GM19372 (cell line): ENCODE data around the gene RAB7A.
A peak's percentile ranks its signal among the peaks of the same experiment; 100 is the strongest.

Source experiments
- ATAC-seq: cut with Tn5 transposase; IDR thresholded peaks from one replicate; pipeline ENCODE4 v1.9.1; 2021; ENCODE audit warnings: mild to moderate bottlenecking, low read depth, moderate library complexity; ENCODE audit not compliant: unreplicated experiment

RAB7A gene

GRCh38 chr3:128726023-128727016 is at the start of gene RAB7A:
RAB7A (plus strand) TSS chr3:128726183; CDS start chr3:128795368, 69,185 bp downstream.
- peak; percentile 93 for ATAC-seq

- no peak for ATAC-seq
These were observed 46.6 kb upstream of the RAB7A start for GRCh38 chr3:128679338-128679737.

GRCh38 chr3:128680603-128681368 is 45.2 kb upstream of the RAB7A start:
- ATAC-seq, result peak; percentile 96

- ATAC-seq, result no peak
These were observed 44.6 kb upstream of the RAB7A start for GRCh38 chr3:128681369-128681829.

GRCh38 chr3:128683957-128684356 is 42.0 kb upstream of the RAB7A start:
- no peak for ATAC-seq

- ATAC-seq, result no peak
These were observed 40.8 kb upstream of the RAB7A start for GRCh38 chr3:128684986-128685726.

- ATAC-seq, result no peak
These were observed 39.5 kb upstream of the RAB7A start for GRCh38 chr3:128686465-128686864.

GRCh38 chr3:128689060-128689459 is 36.9 kb upstream of the RAB7A start:
- no peak for ATAC-seq

GRCh38 chr3:128693696-128694095 is 32.3 kb upstream of the RAB7A start:
- no peak for ATAC-seq

- ATAC-seq, result no peak
These were observed 28.6 kb upstream of the RAB7A start for GRCh38 chr3:128697341-128697740.

- ATAC-seq, result no peak
These were observed 27.6 kb upstream of the RAB7A start for GRCh38 chr3:128698211-128699047.

- no peak for ATAC-seq
These were observed 24.4 kb upstream of the RAB7A start for GRCh38 chr3:128701342-128702212.

GRCh38 chr3:128702391-128702790 is 23.6 kb upstream of the RAB7A start:
- no peak for ATAC-seq

GRCh38 chr3:128703561-128703960 is 22.4 kb upstream of the RAB7A start:
- no peak for ATAC-seq

- no peak for ATAC-seq
These were observed 19.8 kb upstream of the RAB7A start for GRCh38 chr3:128706086-128706615.

GRCh38 chr3:128707928-128708494 is 18.0 kb upstream of the RAB7A start:
- no peak for ATAC-seq

GRCh38 chr3:128709038-128709437 is 16.9 kb upstream of the RAB7A start:
- no peak for ATAC-seq
